ENCODE data around the gene CD300C. TPM values are rescaled to one million over a fixed set of nuclear protein-coding genes. Genes with fewer than 3 reads are reported as not detected.

CD300C gene
- total and polyA plus RNA-seq, 10 of the 15 experiments (the other 5 are each of a cell fraction or from before 2014, with no cell fraction given), result 0.12 to 0.38 (median 0.23) TPM; not detected in 3

DNA sequence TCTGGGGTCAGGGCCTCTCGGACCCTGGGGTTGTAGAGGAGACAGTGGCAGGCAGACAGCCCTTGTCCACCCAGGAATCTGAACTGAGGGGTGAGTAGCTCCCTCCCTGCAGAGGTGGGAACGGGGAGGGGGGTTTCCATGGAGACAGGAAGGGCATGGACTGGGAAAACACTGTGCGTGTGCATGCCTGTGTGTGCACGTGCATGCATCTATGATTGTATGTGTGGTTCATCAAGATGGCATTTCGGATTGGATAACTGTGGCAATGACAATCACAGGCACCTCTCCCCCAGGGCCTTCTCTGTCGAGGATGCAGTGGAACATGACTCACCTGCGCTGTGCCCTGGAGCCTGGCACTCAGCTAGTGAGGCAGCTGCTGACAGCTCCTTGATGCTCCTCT lies 6.1 kb upstream of the CD300C start:
- Histone ChIP-seq H2AFZ (ENCODE audit: control insufficient read depth, low read depth, low read length) (no peak overlapping the region), H4K20me1 (ENCODE audit: control insufficient read depth, insufficient read depth) (no peaks in the 10 kb centered on the region), H3K4me3 (no peak overlapping the region), H3K4me2 (ENCODE audit: control insufficient read depth, insufficient read depth) (no peak overlapping the region), H3K9me3 (replicated peaks; ENCODE audit: control insufficient read depth, insufficient read depth, low read length) (no peaks in the 10 kb centered on the region), H3K9ac (ENCODE audit: control insufficient read depth, insufficient read depth, low read length) (no peak overlapping the region), H3K79me2 (ENCODE audit: control insufficient read depth, insufficient read depth, low read length) (no peaks in the 10 kb centered on the region), H3K27me3 (replicated peaks in 1 of 2; ENCODE audit: control insufficient read depth in 2 of 2, insufficient read depth in 2 of 2, low read length in 1 of 2) (peaks cover 0 to 1% of the 10 kb centered on the region in 2 experiments; a peak in 3 of 4 replicates), H3K4me1 (ENCODE audit: control insufficient read depth, insufficient read depth, low read length) (no peaks in the 10 kb centered on the region), H3K27ac (ENCODE audit: control insufficient read depth, insufficient read depth) (no peak overlapping the region), H3K36me3 (ENCODE audit: control insufficient read depth in 2 of 2, insufficient read depth in 2 of 2, low read length in 1 of 2) (no peaks in the 10 kb centered on the region)
- POLR2A ChIA-PET, result no interaction called here
- intact Hi-C loops (cut with micrococcal nuclease; ENCODE audit: unreplicated experiment), result no loop called here
- FAIRE-seq, result no peak
- no peak for ATAC-seq
- WGBS (ENCODE audit: insufficient coverage, insufficient replicate concordance, low lambda C conversion rate, missing lambda C conversion rate), result 20% methylated on average over 7 of the region's 7 CpGs
- DNase-seq (ENCODE audit: low read depth, low spot score), result no peak
- SMC1A ChIA-PET (ENCODE audit: uncharacterized antibody, unreplicated experiment), result no interaction called here
- no TSS peak for BruUV-seq (replicated peaks)
- TF ChIP-seq PAX5 (IDR thresholded peaks at IDR 0.05; ENCODE audit: borderline replicate concordance, low read depth, low read length) (no peak), MEF2A (IDR thresholded peaks at IDR 0.05; ENCODE audit: insufficient read depth, low read depth, low read length) (no peak), LARP7 (IDR thresholded peaks at IDR 0.05) (no peak), NFIC (IDR thresholded peaks at IDR 0.05; ENCODE audit: low read depth, low read length) (no peak), YBX1 (IDR thresholded peaks at IDR 0.05) (no peak), CEBPB (IDR thresholded peaks at IDR 0.05; ENCODE audit: borderline replicate concordance in 1 of 2, low read depth in 2 of 2, low read length in 2 of 2) (no peak), MEF2B (IDR thresholded peaks at IDR 0.05; ENCODE audit: partially characterized antibody, poor library complexity, severe bottlenecking) (no peak), CHD2 (IDR thresholded peaks at IDR 0.05; ENCODE audit: borderline replicate concordance, low read depth, low read length) (no peak)
- TF ChIP-seq, protein P1, sequence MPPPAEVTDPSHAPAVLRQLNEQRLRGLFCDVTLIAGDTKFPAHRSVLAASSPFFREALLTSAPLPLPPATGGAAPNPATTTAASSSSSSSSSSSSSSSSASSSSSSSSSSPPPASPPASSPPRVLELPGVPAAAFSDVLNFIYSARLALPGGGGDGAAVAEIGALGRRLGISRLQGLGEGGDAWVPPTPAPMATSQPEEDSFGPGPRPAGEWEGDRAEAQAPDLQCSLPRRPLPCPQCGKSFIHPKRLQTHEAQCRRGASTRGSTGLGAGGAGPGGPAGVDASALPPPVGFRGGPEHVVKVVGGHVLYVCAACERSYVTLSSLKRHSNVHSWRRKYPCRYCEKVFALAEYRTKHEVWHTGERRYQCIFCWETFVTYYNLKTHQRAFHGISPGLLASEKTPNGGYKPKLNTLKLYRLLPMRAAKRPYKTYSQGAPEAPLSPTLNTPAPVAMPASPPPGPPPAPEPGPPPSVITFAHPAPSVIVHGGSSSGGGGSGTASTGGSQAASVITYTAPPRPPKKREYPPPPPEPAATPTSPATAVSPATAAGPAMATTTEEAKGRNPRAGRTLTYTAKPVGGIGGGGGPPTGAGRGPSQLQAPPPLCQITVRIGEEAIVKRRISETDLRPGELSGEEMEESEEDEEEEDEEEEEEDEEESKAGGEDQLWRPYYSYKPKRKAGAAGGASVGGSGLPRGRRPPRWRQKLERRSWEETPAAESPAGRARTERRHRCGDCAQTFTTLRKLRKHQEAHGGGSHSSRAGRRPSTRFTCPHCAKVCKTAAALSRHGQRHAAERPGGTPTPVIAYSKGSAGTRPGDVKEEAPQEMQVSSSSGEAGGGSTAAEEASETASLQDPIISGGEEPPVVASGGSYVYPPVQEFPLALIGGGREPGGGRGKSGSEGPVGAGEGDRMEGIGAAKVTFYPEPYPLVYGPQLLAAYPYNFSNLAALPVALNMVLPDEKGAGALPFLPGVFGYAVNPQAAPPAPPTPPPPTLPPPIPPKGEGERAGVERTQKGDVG (CRISPR knock-in tag; IDR thresholded peaks at IDR 0.05), result no peak
- RAD21 ChIA-PET (ENCODE audit: unreplicated experiment), result no interaction called here
- in situ Hi-C loops (cut with MboI), result no loop called here
- CTCF ChIA-PET, result no interaction called here

Data from GM12878 (cell line).